Memory B cell (primary cell): ENCODE measurements around the gene TMC5.

Experiments
- ATAC-seq: fragments of 150-1000 bp; cut with Tn5 transposase; 2 replicates; pipeline ENCODE4 v1.10.0; 2021; ENCODE audit warnings: low read depth, mild to moderate bottlenecking, moderate library complexity
- DNase-seq, 2 donors: peaks; one replicate each; pipeline ENCODE4 v3.0.0; 2022; ENCODE audit warnings: low spot score in 2 of 2
- H3K27ac Mint-ChIP-seq: one replicate; pipeline ENCODE4 v1.8.0; 2022; ENCODE audit warnings: mild to moderate bottlenecking, moderate library complexity, mixed read lengths
- H3K27me3 Mint-ChIP-seq: one replicate; pipeline ENCODE4 v1.8.0; 2022; ENCODE audit warnings: mixed read lengths
- H3K36me3 Mint-ChIP-seq: one replicate; pipeline ENCODE4 v1.8.0; 2022; ENCODE audit warnings: mild to moderate bottlenecking, mixed read lengths
- H3K4me1 Mint-ChIP-seq: one replicate; pipeline ENCODE4 v1.8.0; 2022; ENCODE audit warnings: mixed read lengths
- H3K4me3 Mint-ChIP-seq: one replicate; pipeline ENCODE4 v1.8.0; 2022; ENCODE audit warnings: mild to moderate bottlenecking, moderate library complexity, mixed read lengths
- H3K9me3 Mint-ChIP-seq: one replicate; pipeline ENCODE4 v1.8.0; 2022; ENCODE audit warnings: mixed read lengths

The TMC5 gene

GRCh38 chr16:19458722-19459379, 41.2 kb downstream of the TMC5 start:
- Mint-ChIP-seq H3K4me1 (no peaks in the 10 kb centered on the region), H3K27ac (no peak overlapping the region), H3K9me3 (no peaks in the 10 kb centered on the region), H3K4me3 (no peak overlapping the region), H3K27me3 (peaks cover 8% of the 10 kb centered on the region), H3K36me3 (no peaks in the 10 kb centered on the region)
- ATAC-seq (no peak), DNase-seq (no peak)

GRCh38 chr16:19460397-19460796, 42.7 kb downstream of the TMC5 start:
- no peaks in the 10 kb centered on the region for H3K36me3 Mint-ChIP-seq
- H3K9me3 Mint-ChIP-seq = no peaks in the 10 kb centered on the region
- H3K27me3 Mint-ChIP-seq = peaks cover 8% of the 10 kb centered on the region
- no peak overlapping the region for H3K4me3 Mint-ChIP-seq
- no peak overlapping the region for H3K27ac Mint-ChIP-seq
- DNase-seq (no peak), ATAC-seq (no peak)
- peaks cover 2% of the 10 kb centered on the region for H3K4me1 Mint-ChIP-seq

DNA sequence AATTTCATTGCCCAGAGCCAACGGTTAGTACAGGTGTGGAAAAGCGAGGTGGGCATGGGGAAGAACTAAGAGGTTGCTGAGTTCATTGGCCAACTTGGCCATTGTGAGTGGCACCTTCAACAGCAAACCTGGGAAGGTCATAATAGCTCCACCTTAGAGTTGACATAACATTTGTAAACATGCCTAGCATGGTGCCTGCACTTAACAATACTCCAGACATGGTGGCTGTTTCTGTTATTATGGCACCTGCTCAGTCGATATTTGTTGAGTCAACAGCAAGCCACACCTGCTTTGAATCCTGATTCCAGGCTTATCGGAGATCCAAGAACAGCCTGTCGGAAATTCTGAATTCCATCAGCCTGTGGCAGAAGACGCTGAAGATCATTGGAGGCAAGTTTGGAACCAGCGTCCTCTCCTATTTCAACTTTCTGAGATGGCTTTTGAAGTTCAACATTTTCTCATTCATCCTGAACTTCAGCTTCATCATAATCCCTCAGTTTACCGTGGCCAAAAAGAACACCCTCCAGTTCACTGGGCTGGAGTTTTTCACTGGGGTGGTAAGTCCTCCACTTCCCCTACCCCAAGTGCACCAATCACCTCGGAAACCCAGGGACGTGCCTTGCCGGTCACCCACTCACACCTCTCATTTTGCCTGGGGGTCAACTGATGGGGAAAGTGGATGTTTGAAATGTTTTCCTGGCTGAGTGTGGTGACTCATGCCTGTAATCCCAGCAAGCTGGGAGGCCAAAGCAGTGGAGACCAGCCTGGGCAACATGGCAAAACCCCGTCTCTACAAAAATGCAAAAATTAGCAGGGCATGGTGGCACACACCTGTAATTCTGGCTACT, 46.0 kb downstream of the TMC5 start:
- Mint-ChIP-seq H3K4me3 (no peak overlapping the region), H3K36me3 (no peaks in the 10 kb centered on the region), H3K9me3 (peaks cover 2% of the 10 kb centered on the region), H3K4me1 (peaks cover 2% of the 10 kb centered on the region), H3K27me3 (peaks cover 5% of the 10 kb centered on the region), H3K27ac (no peak overlapping the region)
- ATAC-seq (no peak), DNase-seq (no peak)

- DNase-seq (no peak), ATAC-seq (no peak)
- peaks cover 2% of the 10 kb centered on the region for H3K9me3 Mint-ChIP-seq
- H3K36me3 Mint-ChIP-seq = no peaks in the 10 kb centered on the region
- H3K4me3 Mint-ChIP-seq = no peak overlapping the region
- no peaks in the 10 kb centered on the region for H3K27me3 Mint-ChIP-seq
- H3K27ac Mint-ChIP-seq = no peak overlapping the region
- H3K4me1 Mint-ChIP-seq = peaks cover 2% of the 10 kb centered on the region
Measured at GRCh38 chr16:19468300-19468699, 50.6 kb downstream of the TMC5 start.

GRCh38 chr16:19472482-19472881, 54.8 kb downstream of the TMC5 start:
- no peaks in the 10 kb centered on the region for H3K27me3 Mint-ChIP-seq
- ATAC-seq (no peak), DNase-seq (no peak)
- H3K9me3 Mint-ChIP-seq = peaks cover 2% of the 10 kb centered on the region
- no peak overlapping the region for H3K27ac Mint-ChIP-seq
- H3K4me1 Mint-ChIP-seq = no peaks in the 10 kb centered on the region
- no peaks in the 10 kb centered on the region for H3K36me3 Mint-ChIP-seq
- H3K4me3 Mint-ChIP-seq = no peak overlapping the region

- H3K4me1 Mint-ChIP-seq = no peaks in the 10 kb centered on the region
- H3K9me3 Mint-ChIP-seq = no peaks in the 10 kb centered on the region
- no peaks in the 10 kb centered on the region for H3K36me3 Mint-ChIP-seq
Measured at GRCh38 chr16:19474617-19475016, 56.9 kb downstream of the TMC5 start.

GRCh38 chr16:19478505-19478904, 60.8 kb downstream of the TMC5 start:
- Mint-ChIP-seq H3K36me3 (no peaks in the 10 kb centered on the region), H3K27ac (no peak overlapping the region), H3K4me3 (no peak overlapping the region), H3K27me3 (peaks cover 5% of the 10 kb centered on the region), H3K4me1 (no peaks in the 10 kb centered on the region), H3K9me3 (no peaks in the 10 kb centered on the region)
- ATAC-seq (no peak), DNase-seq (no peak)

More at GRCh38 chr16:19474617-19475016, 56.9 kb downstream of the TMC5 start:
- ATAC-seq = no peak
- no peak for DNase-seq
- no peak overlapping the region for H3K27ac Mint-ChIP-seq
- H3K4me3 Mint-ChIP-seq = no peak overlapping the region
- peaks cover 5% of the 10 kb centered on the region for H3K27me3 Mint-ChIP-seq

DNA sequence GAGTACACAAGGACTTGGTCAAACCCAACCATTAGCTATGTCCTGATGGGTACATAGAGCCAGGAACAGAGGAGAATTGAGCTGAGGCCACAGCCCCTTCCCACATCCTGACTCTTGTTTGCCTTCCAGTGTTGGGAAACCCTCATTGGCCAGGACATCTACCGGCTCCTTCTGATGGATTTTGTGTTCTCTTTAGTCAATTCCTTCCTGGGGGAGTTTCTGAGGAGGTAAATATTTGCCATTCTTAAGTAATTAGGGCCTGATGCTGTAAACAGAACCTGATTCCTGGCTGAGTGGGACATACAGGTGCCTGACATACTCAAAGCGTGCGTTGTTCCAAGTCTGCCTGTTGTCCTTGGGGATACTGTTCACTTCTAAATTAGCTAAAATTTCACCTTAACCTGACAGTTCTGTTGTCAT, 61.6 kb downstream of the TMC5 start:
- Mint-ChIP-seq H3K27me3 (peaks cover 5% of the 10 kb centered on the region), H3K4me3 (no peak overlapping the region)

DNA sequence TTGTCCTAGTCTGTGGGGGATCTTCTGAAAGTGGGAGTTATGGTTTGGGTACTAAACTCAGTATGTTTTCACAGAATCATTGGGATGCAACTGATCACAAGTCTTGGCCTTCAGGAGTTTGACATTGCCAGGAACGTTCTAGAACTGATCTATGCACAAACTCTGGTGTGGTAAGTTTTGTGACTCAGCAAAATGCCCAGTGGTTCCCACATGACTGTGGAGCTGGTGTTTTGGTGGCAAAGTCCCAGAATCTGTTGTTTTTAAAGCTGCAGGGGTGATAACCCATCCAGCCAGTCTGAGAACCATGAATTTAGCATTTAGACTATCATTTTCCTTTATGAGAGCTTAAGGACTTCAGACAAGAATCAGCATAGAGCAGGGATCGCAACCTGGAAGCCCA, 63.6 kb downstream of the TMC5 start:
- Mint-ChIP-seq H3K9me3 (no peaks in the 10 kb centered on the region), H3K36me3 (no peaks in the 10 kb centered on the region), H3K27me3 (peaks cover 5% of the 10 kb centered on the region)

More for the DNA sequence above, 61.6 kb downstream of the TMC5 start:
- Mint-ChIP-seq H3K36me3 (no peaks in the 10 kb centered on the region), H3K9me3 (no peaks in the 10 kb centered on the region), H3K4me1 (no peaks in the 10 kb centered on the region), H3K27ac (no peak overlapping the region)
- DNase-seq = no peak
- ATAC-seq = no peak

DNA sequence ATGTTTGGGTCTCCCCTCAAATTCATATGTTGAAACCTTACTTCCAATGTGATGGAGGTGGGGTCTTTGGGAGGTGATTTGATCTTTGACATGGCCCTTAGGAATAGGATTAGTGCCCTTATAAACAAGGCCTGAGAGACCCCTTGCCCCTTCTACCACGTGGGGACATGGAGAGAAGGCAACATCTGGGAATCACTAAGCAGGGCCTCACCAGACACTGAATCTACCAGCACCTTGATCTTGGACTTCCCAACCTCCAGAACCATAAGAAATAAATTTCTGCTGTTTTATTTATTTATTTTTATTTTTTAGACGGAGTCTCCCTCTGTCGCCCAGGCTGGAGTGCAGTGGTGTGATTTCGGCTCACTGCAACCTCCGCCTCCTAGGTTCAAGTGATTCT, 64.1 kb downstream of the TMC5 start:
- DNase-seq (no peak), ATAC-seq (no peak)
- Mint-ChIP-seq H3K36me3 (no peaks in the 10 kb centered on the region), H3K9me3 (no peaks in the 10 kb centered on the region), H3K4me3 (no peak overlapping the region), H3K27me3 (peaks cover 5% of the 10 kb centered on the region), H3K4me1 (no peaks in the 10 kb centered on the region), H3K27ac (no peak overlapping the region)

More for the DNA sequence above, 63.6 kb downstream of the TMC5 start:
- Mint-ChIP-seq H3K4me3 (no peak overlapping the region), H3K27ac (no peak overlapping the region), H3K4me1 (no peaks in the 10 kb centered on the region)
- DNase-seq (no peak), ATAC-seq (no peak)

DNA sequence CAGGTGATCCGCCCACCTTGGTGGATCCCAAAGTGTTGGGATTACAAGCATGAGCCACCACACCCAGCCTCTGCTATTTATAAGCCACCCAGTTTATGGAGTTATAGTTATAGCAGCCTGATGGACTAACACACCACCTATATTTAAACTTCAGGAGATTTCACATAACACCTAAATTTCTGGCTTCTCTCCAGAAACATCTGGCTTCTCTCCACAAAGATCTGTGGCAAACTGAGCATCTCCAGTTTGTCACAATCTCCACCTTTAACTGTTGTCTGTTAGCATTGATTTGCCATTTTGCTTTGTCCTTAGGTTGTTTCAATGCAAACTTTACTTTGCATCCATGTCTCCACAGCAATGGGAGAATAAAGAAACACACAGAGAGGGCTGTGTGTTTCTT, 64.6 kb downstream of the TMC5 start:
- DNase-seq (no peak), ATAC-seq (no peak)
- H3K9me3 Mint-ChIP-seq = no peaks in the 10 kb centered on the region
- no peak overlapping the region for H3K27ac Mint-ChIP-seq
- no peaks in the 10 kb centered on the region for H3K4me1 Mint-ChIP-seq
- no peaks in the 10 kb centered on the region for H3K36me3 Mint-ChIP-seq
- H3K4me3 Mint-ChIP-seq = no peak overlapping the region
- peaks cover 5% of the 10 kb centered on the region for H3K27me3 Mint-ChIP-seq

DNA sequence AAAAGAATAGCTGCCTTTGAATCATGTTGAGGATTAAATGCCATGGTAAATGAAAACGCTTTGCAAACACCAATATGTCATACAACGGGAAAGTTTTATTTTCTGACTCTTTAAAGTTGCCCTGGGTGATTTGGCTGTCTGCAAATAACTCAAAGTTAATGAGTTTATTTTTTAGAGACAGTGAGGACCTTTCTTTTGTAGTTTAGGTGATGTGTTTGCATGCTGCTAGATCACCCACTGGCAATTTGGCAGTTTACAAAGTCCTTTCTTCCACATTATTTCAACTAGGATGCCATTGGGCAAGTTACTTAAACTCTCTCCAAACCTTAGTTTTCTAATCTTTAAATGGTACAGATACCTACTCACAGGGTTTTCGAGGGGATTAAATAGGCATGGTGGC, 66.4 kb downstream of the TMC5 start:
- no peaks in the 10 kb centered on the region for H3K27me3 Mint-ChIP-seq
- no peak overlapping the region for H3K27ac Mint-ChIP-seq
- H3K36me3 Mint-ChIP-seq = no peaks in the 10 kb centered on the region
- ATAC-seq = no peak
- no peak for DNase-seq
- H3K4me1 Mint-ChIP-seq = no peaks in the 10 kb centered on the region
- H3K9me3 Mint-ChIP-seq = no peaks in the 10 kb centered on the region
- no peak overlapping the region for H3K4me3 Mint-ChIP-seq

DNA sequence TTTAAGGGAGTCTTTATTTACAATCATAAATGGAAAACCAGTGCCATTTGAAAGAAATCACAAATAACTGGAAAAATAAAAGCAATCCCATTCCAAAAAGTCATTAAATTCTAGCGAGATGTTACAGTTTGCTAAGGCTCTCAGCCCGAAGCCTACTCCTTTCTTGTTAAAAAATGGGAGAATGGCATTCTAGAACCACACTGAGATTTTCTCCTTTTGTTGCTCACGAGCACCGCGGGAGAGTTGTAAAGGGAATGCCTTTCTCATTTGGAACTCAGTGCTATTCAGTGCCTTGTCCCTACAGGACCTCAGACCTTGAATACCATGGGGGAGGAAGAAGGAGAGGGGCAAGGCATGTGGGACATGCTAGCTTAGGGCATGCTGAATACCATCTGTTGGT, 67.9 kb downstream of the TMC5 start:
- no peaks in the 10 kb centered on the region for H3K36me3 Mint-ChIP-seq
- H3K27me3 Mint-ChIP-seq = no peaks in the 10 kb centered on the region
- H3K27ac Mint-ChIP-seq = no peak overlapping the region
- H3K4me1 Mint-ChIP-seq = no peaks in the 10 kb centered on the region
- no peak for ATAC-seq
- no peak for DNase-seq
- H3K4me3 Mint-ChIP-seq = no peak overlapping the region
- no peaks in the 10 kb centered on the region for H3K9me3 Mint-ChIP-seq

DNA sequence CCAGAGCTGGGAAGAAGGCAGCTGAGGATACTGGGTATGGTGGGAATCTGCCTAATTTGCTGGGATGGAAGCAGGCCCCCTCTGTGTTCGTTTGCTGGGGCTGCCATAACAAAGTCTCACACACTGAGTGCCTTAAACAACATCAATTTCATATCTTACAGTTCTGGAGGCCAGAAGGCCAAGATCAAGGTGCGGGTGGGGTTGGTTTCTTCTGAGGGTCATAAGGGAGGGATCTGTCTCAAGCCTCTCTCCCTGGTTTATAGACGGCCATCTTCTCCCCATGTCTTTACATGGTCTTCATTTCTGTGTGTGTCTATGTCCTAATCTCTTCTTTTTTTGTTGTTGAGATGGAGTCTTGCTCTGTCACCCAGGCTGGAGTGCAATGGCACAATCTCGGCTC, 68.4 kb downstream of the TMC5 start:
- H3K4me3 Mint-ChIP-seq = no peak overlapping the region
- H3K27ac Mint-ChIP-seq = no peak overlapping the region
- no peaks in the 10 kb centered on the region for H3K4me1 Mint-ChIP-seq
- no peaks in the 10 kb centered on the region for H3K36me3 Mint-ChIP-seq
- no peaks in the 10 kb centered on the region for H3K9me3 Mint-ChIP-seq
- DNase-seq = no peak
- H3K27me3 Mint-ChIP-seq = no peaks in the 10 kb centered on the region
- ATAC-seq = no peak
